CD14-positive monocyte (primary cell): ENCODE data around the gene RC3H2. TPM values are rescaled to one million over a fixed set of nuclear protein-coding genes. Genes with fewer than 3 reads are reported as not detected.

Experiments used
- DNase-seq, 3 donors: peaks; one replicate each; pipeline ENCODE4 v3.0.0-alpha.2; 2011 to 2022
- H2AFZ ChIP-seq: 2 replicates; pipeline ENCODE4 v1.6.0; 2012; ENCODE audit warnings: mild to moderate bottlenecking, low read depth, low read length, inconsistent platforms; ENCODE audit not compliant: insufficient read depth, poor library complexity, severe bottlenecking
- H3K27ac ChIP-seq, 2 donors: 1 replicate in 1 of 2; 2 replicates in 1 of 2; pipeline ENCODE4 v1.5.1; 2012 to 2013; ENCODE audit warnings: low read length in 2 of 2, control low read depth in 1 of 2, inconsistent platforms in 1 of 2, low read depth in 1 of 2, mild to moderate bottlenecking in 1 of 2
- H3K27me3 ChIP-seq, 2 donors: one replicate each; pipeline versions ENCODE4 v1.6.0 to v1.6.1; 2011 to 2013; ENCODE audit warnings: low read length in 2 of 2; ENCODE audit not compliant: control insufficient read depth in 2 of 2, insufficient read depth in 2 of 2
- H3K36me3 ChIP-seq, 2 donors: replicated peaks in 1 of 2; 1 replicate in 1 of 2; 2 replicates in 1 of 2; pipeline versions ENCODE4 v1.5.1 to v1.6.1; 2012 to 2013; ENCODE audit warnings: low read length in 2 of 2, control low read depth in 1 of 2, inconsistent platforms in 1 of 2, mild to moderate bottlenecking in 1 of 2; ENCODE audit not compliant: insufficient read depth in 2 of 2, control insufficient read depth in 1 of 2
- H3K4me1 ChIP-seq, 2 donors: 1 replicate in 1 of 2; 2 replicates in 1 of 2; pipeline versions ENCODE4 v1.5.1 to v1.6.1; 2012 to 2013; ENCODE audit warnings: low read length in 2 of 2, control low read depth in 1 of 2, inconsistent platforms in 1 of 2, mild to moderate bottlenecking in 1 of 2, moderate library complexity in 1 of 2; ENCODE audit not compliant: insufficient read depth in 2 of 2, control insufficient read depth in 1 of 2
- H3K4me2 ChIP-seq: replicated peaks from 2 replicates; pipeline ENCODE3; 2012; ENCODE audit warnings: low read length, moderate library complexity, mild to moderate bottlenecking; ENCODE audit not compliant: poor library complexity, severe bottlenecking; ENCODE audit errors: extremely low read depth
- H3K4me3 ChIP-seq, 3 experiments: fragments of 200-600 bp in 1 of 3; sonication (generic) in 1 of 3; replicated peaks in 1 of 3; 1 replicate in 2 of 3; 2 replicates in 1 of 3; pipeline ENCODE4 v1.5.1; 2011 to 2013; ENCODE audit warnings: low read length in 3 of 3, mild to moderate bottlenecking in 3 of 3, control low read depth in 2 of 3, low read depth in 2 of 3, inconsistent platforms in 1 of 3, moderate library complexity in 1 of 3
- H3K79me2 ChIP-seq: 2 replicates; pipeline ENCODE4 v1.6.0; 2012; ENCODE audit warnings: mild to moderate bottlenecking, control low read depth, inconsistent platforms, low read length, moderate library complexity; ENCODE audit not compliant: insufficient read depth
- H3K9ac ChIP-seq: 2 replicates; pipeline ENCODE4 v1.6.0; 2017; ENCODE audit warnings: low read length, mild to moderate bottlenecking; ENCODE audit not compliant: insufficient read depth, poor library complexity, severe bottlenecking
- H3K9me3 ChIP-seq, 2 donors: replicated peaks in 1 of 2; 1 replicate in 1 of 2; 2 replicates in 1 of 2; pipeline versions ENCODE4 v1.5.1 to v1.6.1; 2012 to 2013; ENCODE audit warnings: low read length in 2 of 2, control low read depth in 1 of 2; ENCODE audit not compliant: control insufficient read depth in 1 of 2, insufficient read depth in 1 of 2
- H4K20me1 ChIP-seq: 2 replicates; pipeline ENCODE4 v1.6.0; 2012; ENCODE audit warnings: mild to moderate bottlenecking, low read length, control low read depth, moderate library complexity; ENCODE audit not compliant: insufficient read depth
- H3K27ac Mint-ChIP-seq, 7 donors: one replicate each; pipeline ENCODE4 v1.8.0; 2020; ENCODE audit warnings: mild to moderate bottlenecking in 7 of 7, mixed read lengths in 7 of 7, moderate library complexity in 6 of 7, inconsistent platforms in 2 of 7
- H3K27me3 Mint-ChIP-seq, 3 donors: one replicate each; pipeline ENCODE4 v1.8.0; 2021 to 2022; ENCODE audit warnings: low read depth in 3 of 3, mild to moderate bottlenecking in 3 of 3, mixed read lengths in 3 of 3, moderate library complexity in 3 of 3, inconsistent platforms in 1 of 3
- H3K36me3 Mint-ChIP-seq, 2 donors: one replicate each; pipeline ENCODE4 v1.8.0; 2020; ENCODE audit warnings: mixed read lengths in 2 of 2, inconsistent platforms in 1 of 2, mild to moderate bottlenecking in 1 of 2
- H3K4me1 Mint-ChIP-seq: one replicate; pipeline ENCODE4 v1.8.0; 2020; ENCODE audit warnings: mild to moderate bottlenecking, mixed read lengths
- H3K4me3 Mint-ChIP-seq, 2 donors: one replicate each; pipeline ENCODE4 v1.8.0; 2020; ENCODE audit warnings: mild to moderate bottlenecking in 2 of 2, mixed read lengths in 2 of 2, moderate library complexity in 1 of 2
- H3K9me3 Mint-ChIP-seq, 7 donors: one replicate each; pipeline ENCODE4 v1.8.0; 2020 to 2022; ENCODE audit warnings: mixed read lengths in 7 of 7, mild to moderate bottlenecking in 6 of 7, moderate library complexity in 6 of 7, inconsistent platforms in 2 of 7
- CTCF ChIP-seq: fragments of 200-600 bp; IDR thresholded peaks from one replicate; pipeline ENCODE4 v1.8.0; 2022; ENCODE audit warnings: antibody characterized with exemption, mild to moderate bottlenecking
- WGBS: methylation state at CpG from one replicate; pipeline ENCODE4 v1.1.5; 2013; ENCODE audit warnings: missing lambda C conversion rate; ENCODE audit not compliant: insufficient coverage; 5-methylcytosine and 5-hydroxymethylcytosine counted together
- intact Hi-C, 2 donors: fragments of 100-400 bp; cut with micrococcal nuclease; formaldehyde crosslinking; loops; one replicate each; pipeline versions ENCODE4 v1.15.0 to v1.15.1; 2023
- polyA plus RNA-seq, 3 donors: library from polyadenylated mRNA; depleted of rRNA in 1 of 3; unstranded in 2 of 3; stranded (reverse) in 1 of 3; fragments of 300-500 nt in 2 of 3; fragments of >200 nt in 1 of 3; fragmentation: Illumina TruSeq in 2 of 3; gene quantifications; 1 replicate in 2 of 3; 2 replicates in 1 of 3; pipeline ENCODE4 v1.2.3, GENCODE V29; 2012 to 2021

The RC3H2 gene
- polyA plus RNA-seq, 3 donors, result 11.3 to 24.6 (median 11.8) TPM

GRCh38 chr9:122845116-122845515 lies 60.0 kb downstream of the RC3H2 start:
- Mint-ChIP-seq H3K9me3 (no peaks in the 10 kb centered on the region), H3K27ac (no peak overlapping the region), H3K36me3 (peaks cover 28 to 31% of the 10 kb centered on the region in 2 donors), H3K4me1 (no peaks in the 10 kb centered on the region), H3K4me3 (no peak overlapping the region), H3K27me3 (no peaks in the 10 kb centered on the region)
- H3K27me3 ChIP-seq, result no peaks in the 10 kb centered on the region
- no peaks in the 10 kb centered on the region for H3K79me2 ChIP-seq
- H3K9me3 ChIP-seq, result no peaks in the 10 kb centered on the region
- H3K4me2 ChIP-seq, result no peak overlapping the region
- intact Hi-C loops, result no loop called here
- DNase-seq, result no peak
- no peaks in the 10 kb centered on the region for H4K20me1 ChIP-seq
- H3K27ac ChIP-seq, result no peak overlapping the region
- TF ChIP-seq CTCF, result no peak
- no peak overlapping the region for H3K4me3 ChIP-seq
- H3K36me3 ChIP-seq, result peaks cover 31 to 51% of the 10 kb centered on the region in 2 donors
- WGBS, result 100% methylated on average over 1 of the region's 3 CpGs
- H3K9ac ChIP-seq, result no peak overlapping the region
- H2AFZ ChIP-seq, result no peak overlapping the region
- H3K4me1 ChIP-seq, result no peaks in the 10 kb centered on the region

DNA sequence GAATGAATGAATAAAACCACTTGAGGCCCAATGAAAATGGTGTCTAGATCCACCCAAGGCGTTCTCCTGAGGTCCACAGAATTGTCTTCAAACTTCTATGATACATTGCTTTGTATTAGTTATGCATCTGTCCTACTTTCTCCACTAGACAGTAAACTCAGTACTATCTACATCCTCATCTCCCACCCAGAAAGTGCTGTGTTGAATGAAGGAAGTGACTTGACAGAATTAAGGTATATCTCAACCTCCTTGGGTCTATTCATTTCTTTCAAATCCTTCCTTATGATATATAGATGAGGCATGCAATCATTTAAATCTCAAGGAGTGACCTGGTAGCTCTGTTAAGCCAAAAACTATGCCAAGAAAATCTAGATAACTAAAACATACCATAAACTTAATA lies 61.0 kb downstream of the RC3H2 start:
- WGBS, result no CpG with 5 or more reads among the region's 1 CpG
- H3K4me3 ChIP-seq, result no peak overlapping the region
- no peak overlapping the region for H3K4me2 ChIP-seq
- H3K9me3 ChIP-seq, result no peaks in the 10 kb centered on the region
- no peak overlapping the region for H3K27ac ChIP-seq
- H3K4me1 ChIP-seq, result no peaks in the 10 kb centered on the region
- no peak overlapping the region for H3K4me3 Mint-ChIP-seq
- intact Hi-C loops, result no loop called here
- no peak for TF ChIP-seq CTCF
- no peak overlapping the region for H3K27ac Mint-ChIP-seq
- H4K20me1 ChIP-seq, result no peaks in the 10 kb centered on the region
- H2AFZ ChIP-seq, result no peak overlapping the region
- no peaks in the 10 kb centered on the region for H3K9me3 Mint-ChIP-seq
- no peaks in the 10 kb centered on the region for H3K27me3 ChIP-seq
- H3K4me1 Mint-ChIP-seq, result no peaks in the 10 kb centered on the region
- H3K27me3 Mint-ChIP-seq, result no peaks in the 10 kb centered on the region
- H3K9ac ChIP-seq, result no peak overlapping the region
- peaks cover 24 to 42% of the 10 kb centered on the region in 2 donors for H3K36me3 ChIP-seq
- DNase-seq, result no peak
- peaks cover 22 to 23% of the 10 kb centered on the region in 2 donors for H3K36me3 Mint-ChIP-seq
- no peaks in the 10 kb centered on the region for H3K79me2 ChIP-seq
